Measurements from ENCODE around the gene SPCS2. TPM values are rescaled to one million over a fixed set of nuclear protein-coding genes. Genes with fewer than 3 reads are reported as not detected.

The SPCS2 gene
- total RNA-seq, 1 donor from 2014 or later, result 112 TPM

- Mint-ChIP-seq H3K4me3 (ENCODE audit: unreplicated experiment) (no peak overlapping the region), H3K27me3 (ENCODE audit: unreplicated experiment) (no peaks in the 10 kb centered on the region), H3K36me3 (ENCODE audit: unreplicated experiment) (no peaks in the 10 kb centered on the region), H3K4me1 (ENCODE audit: low read depth, unreplicated experiment) (no peaks in the 10 kb centered on the region), H3K27ac (ENCODE audit: unreplicated experiment) (no peak overlapping the region), H3K9me3 (ENCODE audit: unreplicated experiment) (no peaks in the 10 kb centered on the region)
- no peak for TF ChIP-seq CTCF (IDR thresholded peaks at IDR 0.05; ENCODE audit: partially characterized antibody, unreplicated experiment)
- DNase-seq, result no peak
Observed at GRCh38 chr11:74966651-74967050, 17.6 kb downstream of the SPCS2 start.

GRCh38 chr11:74970852-74971395, 21.9 kb downstream of the SPCS2 start:
- H3K4me1 Mint-ChIP-seq (ENCODE audit: low read depth, unreplicated experiment), result no peaks in the 10 kb centered on the region
- TF ChIP-seq CTCF (IDR thresholded peaks at IDR 0.05; ENCODE audit: partially characterized antibody, unreplicated experiment), result no peak
- H3K27ac Mint-ChIP-seq (ENCODE audit: unreplicated experiment), result no peak overlapping the region
- H3K36me3 Mint-ChIP-seq (ENCODE audit: unreplicated experiment), result peaks cover 6% of the 10 kb centered on the region
- H3K4me3 Mint-ChIP-seq (ENCODE audit: unreplicated experiment), result no peak overlapping the region
- peaks cover 1% of the 10 kb centered on the region for H3K9me3 Mint-ChIP-seq (ENCODE audit: unreplicated experiment)
- DNase-seq, result no peak
- no peaks in the 10 kb centered on the region for H3K27me3 Mint-ChIP-seq (ENCODE audit: unreplicated experiment)

GRCh38 chr11:74971424-74971823, 22.4 kb downstream of the SPCS2 start:
- no peak overlapping the region for H3K27ac Mint-ChIP-seq (ENCODE audit: unreplicated experiment)
- peaks cover 1% of the 10 kb centered on the region for H3K9me3 Mint-ChIP-seq (ENCODE audit: unreplicated experiment)
- peaks cover 6% of the 10 kb centered on the region for H3K36me3 Mint-ChIP-seq (ENCODE audit: unreplicated experiment)
- DNase-seq, result no peak
- H3K4me1 Mint-ChIP-seq (ENCODE audit: low read depth, unreplicated experiment), result no peaks in the 10 kb centered on the region
- H3K4me3 Mint-ChIP-seq (ENCODE audit: unreplicated experiment), result no peak overlapping the region
- no peaks in the 10 kb centered on the region for H3K27me3 Mint-ChIP-seq (ENCODE audit: unreplicated experiment)
- TF ChIP-seq CTCF (IDR thresholded peaks at IDR 0.05; ENCODE audit: partially characterized antibody, unreplicated experiment), result no peak

- Mint-ChIP-seq H3K4me3 (ENCODE audit: unreplicated experiment) (no peak overlapping the region), H3K4me1 (ENCODE audit: low read depth, unreplicated experiment) (no peaks in the 10 kb centered on the region), H3K36me3 (ENCODE audit: unreplicated experiment) (peaks cover 11% of the 10 kb centered on the region), H3K27ac (ENCODE audit: unreplicated experiment) (no peak overlapping the region), H3K9me3 (ENCODE audit: unreplicated experiment) (peaks cover 1% of the 10 kb centered on the region), H3K27me3 (ENCODE audit: unreplicated experiment) (no peaks in the 10 kb centered on the region)
- TF ChIP-seq CTCF (IDR thresholded peaks at IDR 0.05; ENCODE audit: partially characterized antibody, unreplicated experiment), result no peak
- no peak for DNase-seq
Observed at GRCh38 chr11:74978041-74978440, 29.0 kb downstream of the SPCS2 start.

GRCh38 chr11:74980634-74981033, 31.6 kb downstream of the SPCS2 start:
- peaks cover 5% of the 10 kb centered on the region for H3K36me3 Mint-ChIP-seq (ENCODE audit: unreplicated experiment)

More at GRCh38 chr11:74980634-74981033, 31.6 kb downstream of the SPCS2 start:
- Mint-ChIP-seq H3K27ac (ENCODE audit: unreplicated experiment) (no peak overlapping the region), H3K4me3 (ENCODE audit: unreplicated experiment) (no peak overlapping the region), H3K4me1 (ENCODE audit: low read depth, unreplicated experiment) (no peaks in the 10 kb centered on the region), H3K27me3 (ENCODE audit: unreplicated experiment) (no peaks in the 10 kb centered on the region), H3K9me3 (ENCODE audit: unreplicated experiment) (peaks cover 2% of the 10 kb centered on the region)
- no peak for DNase-seq
- TF ChIP-seq CTCF (IDR thresholded peaks at IDR 0.05; ENCODE audit: partially characterized antibody, unreplicated experiment), result no peak

All from glutamatergic neuron (in vitro differentiated cells).